GM18870 (cell line): ENCODE measurements around the gene TIMP1.

Experiments used
- ATAC-seq: cut with Tn5 transposase; IDR thresholded peaks from one replicate; pipeline ENCODE4 v1.9.1; 2021; ENCODE audit warnings: moderate library complexity; ENCODE audit not compliant: unreplicated experiment

TIMP1 gene

DNA sequence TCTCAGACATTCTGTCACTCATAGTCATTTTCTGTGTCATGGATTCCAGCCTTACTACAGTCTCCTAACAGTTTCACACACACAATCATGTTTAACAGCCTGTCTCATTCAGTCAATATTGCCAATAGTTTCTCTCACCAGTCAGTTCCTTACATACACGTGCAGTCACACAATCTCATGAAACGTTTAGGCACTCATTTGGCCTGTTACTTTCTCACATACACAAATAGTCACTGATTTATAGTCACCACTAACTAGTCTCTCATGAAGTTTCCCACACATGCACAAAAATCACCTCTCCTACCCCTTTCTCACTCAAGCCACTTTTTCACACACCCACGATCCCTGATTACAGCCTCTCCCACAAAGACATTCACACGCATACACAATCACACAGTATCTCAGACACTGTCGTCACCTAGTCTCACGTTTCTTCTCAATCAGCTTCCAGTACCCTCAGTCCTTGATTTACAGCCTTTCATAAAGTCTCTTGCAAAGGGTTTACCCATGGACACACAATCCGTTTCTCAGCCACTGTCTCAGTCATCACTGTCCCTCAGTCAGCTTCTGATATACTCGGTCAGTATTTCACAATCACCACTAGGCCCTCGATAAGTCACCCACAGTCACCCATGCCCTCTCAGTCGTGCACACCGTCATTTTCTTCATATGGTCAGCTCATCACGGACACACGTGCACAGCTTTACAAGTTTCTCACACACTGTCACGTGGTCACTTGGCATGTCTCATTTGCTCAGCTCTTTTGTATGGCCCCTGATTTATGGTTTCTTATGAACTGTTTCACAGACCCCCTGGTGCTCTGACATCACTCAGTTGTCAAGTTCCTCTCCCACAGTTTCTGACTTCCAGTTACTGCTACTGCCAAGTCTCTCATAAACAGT is 51.7 kb downstream of the TIMP1 start:
- no peak for ATAC-seq

DNA sequence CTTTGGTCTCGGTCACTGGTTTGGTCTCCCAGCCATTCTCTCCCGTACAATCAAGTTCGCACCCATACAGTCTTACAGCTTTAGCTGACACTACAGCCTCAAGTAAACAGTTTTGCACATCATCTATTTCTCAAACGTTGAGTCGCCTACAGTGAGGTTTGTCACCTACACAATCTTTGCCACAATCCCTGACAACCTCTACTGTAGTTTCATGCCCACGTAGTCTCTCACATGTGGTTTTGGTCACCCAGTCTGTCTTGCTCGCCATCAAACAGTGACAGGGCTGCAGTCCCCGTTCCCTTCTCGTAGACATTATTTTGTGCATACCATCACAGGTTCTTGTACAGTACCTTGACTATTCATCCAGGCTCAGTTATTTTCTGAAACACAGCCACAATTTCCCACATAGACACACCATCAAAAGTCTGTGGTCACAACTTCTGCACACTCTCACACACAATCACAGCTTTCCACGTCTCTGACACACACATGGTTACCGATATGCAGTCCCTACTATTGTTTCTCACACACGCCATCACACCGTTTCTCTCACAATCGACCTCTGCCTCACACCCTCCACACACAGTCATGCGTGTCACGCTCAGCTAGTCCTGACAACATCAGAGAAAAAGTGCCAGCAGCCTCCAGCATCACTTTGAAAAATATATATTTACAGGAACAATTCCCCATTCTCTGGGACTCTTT is 52.8 kb downstream of the TIMP1 start:
- no peak for ATAC-seq
